ENCODE results near the gene TMEM119. TPM values are rescaled to one million over a fixed set of nuclear protein-coding genes. Genes with fewer than 3 reads are reported as not detected.

TMEM119 gene
- total and polyA plus RNA-seq, 2 of the 13 experiments (the other 11 are each of a cell fraction or from before 2014, with no cell fraction given): not detected

GRCh38 chr12:108562348-108563135 lies 35.3 kb downstream of the TMEM119 start, which contains the start of gene ISCU (continued):
- TF ChIP-seq ZBED4 (CRISPR knock-in tag; IDR thresholded peaks at IDR 0.05; ENCODE audit: borderline replicate concordance) (no peak), ZNF597 (CRISPR knock-in tag; IDR thresholded peaks at IDR 0.05) (no peak), ZNF432 (CRISPR knock-in tag; IDR thresholded peaks at IDR 0.05; ENCODE audit: borderline replicate concordance) (no peak), HOMEZ (CRISPR knock-in tag; IDR thresholded peaks at IDR 0.05; ENCODE audit: low read depth) (peak; percentile 61; the same call in 1 of the 2 replicates), GABPA (IDR thresholded peaks at IDR 0.05; ENCODE audit: low read depth, low read length) (no peak), GABPA (CRISPR knock-in tag; IDR thresholded peaks at IDR 0.05; ENCODE audit: low read depth) (peak; percentile 62), ZNF749 (CRISPR knock-in tag; IDR thresholded peaks at IDR 0.05; ENCODE audit: borderline replicate concordance) (no peak)
